Measurements from ENCODE around the gene GMDS. TPM values are rescaled to one million over a fixed set of nuclear protein-coding genes. Genes with fewer than 3 reads are reported as not detected.

Gene GMDS
- polyA plus RNA-seq, 1 of the 3 experiments (the other 2 are of a cell fraction), result 12.3 TPM

DNA sequence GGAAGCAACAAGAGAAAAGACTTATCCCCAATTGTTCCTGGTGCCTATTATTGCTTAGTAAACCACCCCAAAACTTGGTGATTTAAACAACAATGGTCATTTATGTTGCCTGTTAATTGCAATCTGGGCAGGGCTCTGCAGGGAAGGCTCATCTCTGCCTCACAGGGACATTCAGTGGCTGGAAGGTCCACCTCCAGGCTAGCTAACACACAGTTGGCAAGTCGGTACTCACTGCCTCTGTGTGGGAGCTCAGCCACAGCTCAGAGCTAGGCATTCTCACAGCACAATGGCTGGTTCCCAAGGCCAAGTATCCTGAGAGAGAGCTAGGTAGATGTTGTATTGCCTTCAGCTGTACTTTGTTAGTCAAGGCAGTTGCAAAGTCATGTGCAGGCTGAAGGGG, 18.5 kb upstream of the GMDS start (continued):
- TF ChIP-seq TAF1 (IDR thresholded peaks at IDR 0.05; ENCODE audit: borderline replicate concordance, low read depth, low read length) (no peak), EZH2phosphoT487 (IDR thresholded peaks at IDR 0.05; ENCODE audit: borderline replicate concordance, low read depth) (no peak), PBX3 (IDR thresholded peaks at IDR 0.05) (no peak)
- TF ChIP-seq, protein P1, sequence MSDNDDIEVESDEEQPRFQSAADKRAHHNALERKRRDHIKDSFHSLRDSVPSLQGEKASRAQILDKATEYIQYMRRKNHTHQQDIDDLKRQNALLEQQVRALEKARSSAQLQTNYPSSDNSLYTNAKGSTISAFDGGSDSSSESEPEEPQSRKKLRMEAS (IDR thresholded peaks at IDR 0.05; ENCODE audit: low read depth), result no peak

GRCh38 chr6:2259574-2259973, 14.2 kb upstream of the GMDS start:
- CTCF ChIA-PET, result no interaction called here

More at GRCh38 chr6:2259574-2259973, 14.2 kb upstream of the GMDS start:
- no peaks in the 10 kb centered on the region for H3K79me2 ChIP-seq (ENCODE audit: insufficient read depth)
- no peak for TF ChIP-seq GABPA (IDR thresholded peaks at IDR 0.05; ENCODE audit: low read depth)
- TF ChIP-seq MEF2A (IDR thresholded peaks at IDR 0.05; ENCODE audit: borderline replicate concordance, low read depth), result no peak
- no peak for TF ChIP-seq MXI1 (IDR thresholded peaks at IDR 0.05; ENCODE audit: low read depth, low read length)
- no peak for TF ChIP-seq USF1 (IDR thresholded peaks at IDR 0.05; ENCODE audit: borderline replicate concordance, low read depth)
- no peak for TF ChIP-seq YY1 (IDR thresholded peaks at IDR 0.05; ENCODE audit: low read depth)
- no peak for TF ChIP-seq RXRA (IDR thresholded peaks at IDR 0.05; ENCODE audit: borderline replicate concordance, low read depth)
- no peak for TF ChIP-seq POLR2AphosphoS5 (IDR thresholded peaks at IDR 0.05; ENCODE audit: low read depth, low read length)
- TF ChIP-seq, protein P2, sequence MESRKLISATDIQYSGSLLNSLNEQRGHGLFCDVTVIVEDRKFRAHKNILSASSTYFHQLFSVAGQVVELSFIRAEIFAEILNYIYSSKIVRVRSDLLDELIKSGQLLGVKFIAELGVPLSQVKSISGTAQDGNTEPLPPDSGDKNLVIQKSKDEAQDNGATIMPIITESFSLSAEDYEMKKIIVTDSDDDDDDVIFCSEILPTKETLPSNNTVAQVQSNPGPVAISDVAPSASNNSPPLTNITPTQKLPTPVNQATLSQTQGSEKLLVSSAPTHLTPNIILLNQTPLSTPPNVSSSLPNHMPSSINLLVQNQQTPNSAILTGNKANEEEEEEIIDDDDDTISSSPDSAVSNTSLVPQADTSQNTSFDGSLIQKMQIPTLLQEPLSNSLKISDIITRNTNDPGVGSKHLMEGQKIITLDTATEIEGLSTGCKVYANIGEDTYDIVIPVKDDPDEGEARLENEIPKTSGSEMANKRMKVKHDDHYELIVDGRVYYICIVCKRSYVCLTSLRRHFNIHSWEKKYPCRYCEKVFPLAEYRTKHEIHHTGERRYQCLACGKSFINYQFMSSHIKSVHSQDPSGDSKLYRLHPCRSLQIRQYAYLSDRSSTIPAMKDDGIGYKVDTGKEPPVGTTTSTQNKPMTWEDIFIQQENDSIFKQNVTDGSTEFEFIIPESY (IDR thresholded peaks at IDR 0.05; ENCODE audit: borderline replicate concordance, low read depth), result no peak
- TF ChIP-seq REST (IDR thresholded peaks at IDR 0.05; ENCODE audit: low read depth, low read length), result no peak
- no peak for TF ChIP-seq NFIC (IDR thresholded peaks at IDR 0.05; ENCODE audit: borderline replicate concordance)
- TF ChIP-seq SIN3A (IDR thresholded peaks at IDR 0.05; ENCODE audit: borderline replicate concordance, low read depth, low read length), result no peak
- TF ChIP-seq NRF1 (IDR thresholded peaks at IDR 0.05; ENCODE audit: low read depth, low read length), result no peak
- no peak for TF ChIP-seq TAF1 (IDR thresholded peaks at IDR 0.05; ENCODE audit: borderline replicate concordance, low read depth, low read length)
- no peak for TF ChIP-seq ELF1 (IDR thresholded peaks at IDR 0.05)
- TF ChIP-seq CHD2 (IDR thresholded peaks at IDR 0.05; ENCODE audit: low read length, partially characterized antibody), result no peak
- TF ChIP-seq RFX5 (IDR thresholded peaks at IDR 0.05; ENCODE audit: low read length), result no peak
- TF ChIP-seq GATA2 (CRISPR knock-in tag; IDR thresholded peaks at IDR 0.05), result no peak
- H2AFZ ChIP-seq (ENCODE audit: low read depth), result no peak overlapping the region
- no peak for DNase-seq
- no peak overlapping the region for H3K4me3 ChIP-seq (ENCODE audit: low read depth in 2 of 2, low read length in 1 of 2)
- POLR2A ChIA-PET, result no interaction called here
- H3K36me3 ChIP-seq (replicated peaks in 1 of 2; ENCODE audit: control insufficient read depth in 1 of 2, insufficient read depth in 2 of 2, low read length in 1 of 2), result no peaks in the 10 kb centered on the region
- no peaks in the 10 kb centered on the region for H3K27me3 ChIP-seq (ENCODE audit: insufficient read depth)
- no peak overlapping the region for H3K27ac ChIP-seq (ENCODE audit: low read depth in 2 of 2, low read length in 1 of 2)
- no peaks in the 10 kb centered on the region for H3K4me1 ChIP-seq (ENCODE audit: control insufficient read depth in 1 of 2, insufficient read depth in 2 of 2, low read depth in 1 of 2, low read length in 1 of 2)
- no peaks in the 10 kb centered on the region for H3F3A ChIP-seq (replicated peaks; ENCODE audit: insufficient read depth)
- H3K9ac ChIP-seq, result no peak overlapping the region
- WGBS (ENCODE audit: low lambda C conversion rate), result 89% methylated on average over 5 of the region's 5 CpGs
- H3K9me3 ChIP-seq, result no peaks in the 10 kb centered on the region
- no peaks in the 10 kb centered on the region for H4K20me1 ChIP-seq (ENCODE audit: insufficient read depth)
- H3K4me2 ChIP-seq, result no peak overlapping the region
- H3K9me2 ChIP-seq, result no peaks in the 10 kb centered on the region

Data from SK-N-SH (cell line).